SK-N-SH (cell line): ENCODE results near the gene NOTCH3. TPM values are rescaled to one million over a fixed set of nuclear protein-coding genes. Genes with fewer than 3 reads are reported as not detected.

Source experiments
- CTCF ChIA-PET: fragments of 300-600, 350-600 bp; formaldehyde crosslinking; extraction: SDS; loops from one replicate; lab custom pipeline; 2021; lab: Yijun Ruan, JAX
- POLR2A ChIA-PET: fragments of 350-600 bp; sonication (Branson Sonifier 250); formaldehyde crosslinking; extraction: SDS; loops from one replicate; lab custom pipeline; 2020; ENCODE audit warnings: antibody characterized with exemption, inconsistent platforms; lab: Yijun Ruan, JAX
- DNase-seq: peaks from one replicate; pipeline ENCODE4 v3.0.0; 2012
- H2AFZ ChIP-seq: fragments of 200-600 bp; sonication (generic); 2 replicates; pipeline ENCODE4 v1.8.1; 2016; ENCODE audit warnings: antibody characterized with exemption, mild to moderate bottlenecking, low read depth
- H3F3A ChIP-seq: fragments of 200-600 bp; sonication (generic); replicated peaks from 2 replicates; pipeline ENCODE3; 2016; ENCODE audit warnings: antibody characterized with exemption, mild to moderate bottlenecking; ENCODE audit not compliant: insufficient read depth
- H3K27ac ChIP-seq, 2 experiments: fragments of 200-500 bp in 1 of 2; fragments of 200-600 bp in 1 of 2; sonication (Bioruptor generic) in 1 of 2; sonication (generic), shearing (Covaris generic) in 1 of 2; 2 replicates each; pipeline versions ENCODE4 v1.5.1 to v1.6.1; 2014 to 2016; ENCODE audit warnings: low read depth in 2 of 2, inconsistent platforms in 1 of 2, low read length in 1 of 2, mild to moderate bottlenecking in 1 of 2, mixed read lengths in 1 of 2
- H3K27me3 ChIP-seq: fragments of 200-600 bp; sonication (generic), shearing (Covaris generic); 2 replicates; pipeline ENCODE4 v1.6.1; 2016; ENCODE audit warnings: mixed run types; ENCODE audit not compliant: insufficient read depth
- H3K36me3 ChIP-seq, 2 experiments: fragments of 200-500 bp in 1 of 2; fragments of 200-600 bp in 1 of 2; sonication (Bioruptor generic) in 1 of 2; sonication (generic) in 1 of 2; replicated peaks in 1 of 2; 2 replicates each; pipeline versions ENCODE3 to v1.5.1; 2014 to 2016; ENCODE audit warnings: low read length in 1 of 2, mild to moderate bottlenecking in 1 of 2; ENCODE audit not compliant: insufficient read depth in 2 of 2, control insufficient read depth in 1 of 2
- H3K4me1 ChIP-seq, 2 experiments: fragments of 200-500 bp in 1 of 2; fragments of 200-600 bp in 1 of 2; sonication (Bioruptor generic) in 1 of 2; sonication (generic), shearing (Covaris generic) in 1 of 2; 2 replicates each; pipeline versions ENCODE4 v1.5.1 to v1.6.1; 2014 to 2016; ENCODE audit warnings: low read depth in 1 of 2, low read length in 1 of 2, mixed run types in 1 of 2; ENCODE audit not compliant: insufficient read depth in 2 of 2, control insufficient read depth in 1 of 2
- H3K4me2 ChIP-seq: fragments of 200-600 bp; sonication (generic), shearing (Covaris generic); 2 replicates; pipeline ENCODE4 v1.6.1; 2017; ENCODE audit warnings: mixed run types
- H3K4me3 ChIP-seq, 2 experiments: fragments of 200-500 bp in 1 of 2; fragments of 200-600 bp in 1 of 2; sonication (Bioruptor generic) in 1 of 2; sonication (generic), shearing (Covaris generic) in 1 of 2; 2 replicates each; pipeline versions ENCODE4 v1.5.1 to v1.8.1; 2014 to 2016; ENCODE audit warnings: low read depth in 2 of 2, inconsistent platforms in 1 of 2, low read length in 1 of 2, mild to moderate bottlenecking in 1 of 2, mixed read lengths in 1 of 2, moderate library complexity in 1 of 2
- H3K79me2 ChIP-seq: fragments of 200-600 bp; sonication (generic); 2 replicates; pipeline ENCODE4 v1.8.1; 2017; ENCODE audit warnings: mild to moderate bottlenecking; ENCODE audit not compliant: insufficient read depth
- H3K9ac ChIP-seq: fragments of 200-600 bp; sonication (generic); 2 replicates; pipeline ENCODE4 v1.6.1; 2017; ENCODE audit warnings: mixed run types
- H3K9me2 ChIP-seq: fragments of 200-600 bp; sonication (generic); 2 replicates; pipeline ENCODE4 v1.6.1; 2017; ENCODE audit warnings: mixed run types
- H3K9me3 ChIP-seq: fragments of 200-600 bp; sonication (generic); 2 replicates; pipeline ENCODE4 v1.6.1; 2017; ENCODE audit warnings: mixed run types, mild to moderate bottlenecking, moderate library complexity
- H4K20me1 ChIP-seq: fragments of 200-600 bp; sonication (generic); 2 replicates; pipeline ENCODE4 v1.6.1; 2017; ENCODE audit warnings: mild to moderate bottlenecking, mixed run types; ENCODE audit not compliant: insufficient read depth
- CHD2 ChIP-seq: fragments of 150-350 bp; IDR thresholded peaks from 2 replicates; pipeline ENCODE4 v1.6.1; 2018; ENCODE audit warnings: low read length; ENCODE audit not compliant: partially characterized antibody
- ELF1 ChIP-seq: IDR thresholded peaks from 2 replicates; pipeline ENCODE4 v1.4.0; 2012
- EP300 ChIP-seq, 2 experiments: IDR thresholded peaks; 2 replicates each; pipeline versions ENCODE4 v1.4.0 to v1.6.1; 2012; ENCODE audit warnings: borderline replicate concordance in 1 of 2, low read depth in 1 of 2, low read length in 1 of 2
- FOXJ3 ChIP-seq: sonication (generic); formaldehyde crosslinking; IDR thresholded peaks from 2 replicates; pipeline ENCODE4 v1.5.1; 2020; ENCODE audit warnings: mild to moderate bottlenecking, missing genetic modification reagents
- FOXM1 ChIP-seq: IDR thresholded peaks from 2 replicates; pipeline ENCODE4 v1.4.0; 2012; ENCODE audit warnings: low read depth, mild to moderate bottlenecking
- GABPA ChIP-seq: IDR thresholded peaks from 2 replicates; pipeline ENCODE4 v1.4.0; 2012; ENCODE audit warnings: low read depth, mild to moderate bottlenecking
- GATA2 ChIP-seq: sonication (generic); formaldehyde crosslinking; IDR thresholded peaks from 2 replicates; pipeline ENCODE4 v1.5.0; 2020; ENCODE audit warnings: mild to moderate bottlenecking, missing genetic modification reagents
- IRF3 ChIP-seq: fragments of 150-350 bp; IDR thresholded peaks from 2 replicates; pipeline ENCODE4 v1.6.1; 2016; ENCODE audit warnings: mild to moderate bottlenecking, low read depth, low read length
- NFIC ChIP-seq: IDR thresholded peaks from 2 replicates; pipeline ENCODE4 v1.4.0; 2012; ENCODE audit warnings: borderline replicate concordance
- NRF1 ChIP-seq: IDR thresholded peaks from 2 replicates; pipeline ENCODE4 v1.6.1; 2012; ENCODE audit warnings: low read depth, mild to moderate bottlenecking, low read length
- PBX3 ChIP-seq: IDR thresholded peaks from 2 replicates; pipeline ENCODE4; 2012
- RAD21 ChIP-seq: IDR thresholded peaks from 2 replicates; pipeline ENCODE4 v1.6.1; 2012; ENCODE audit warnings: mild to moderate bottlenecking, low read length
- REST ChIP-seq: IDR thresholded peaks from 2 replicates; pipeline ENCODE4 v1.6.1; 2012; ENCODE audit warnings: mild to moderate bottlenecking, low read depth, low read length, moderate library complexity
- RFX5 ChIP-seq: IDR thresholded peaks from 2 replicates; pipeline ENCODE4 v1.6.1; 2012; ENCODE audit warnings: mild to moderate bottlenecking, improper control_type of control experiment, low read length
- SIN3A ChIP-seq: IDR thresholded peaks from 2 replicates; pipeline ENCODE4 v1.6.1; 2012; ENCODE audit warnings: low read depth, mild to moderate bottlenecking, low read length, moderate library complexity, borderline replicate concordance
- TAF1 ChIP-seq: IDR thresholded peaks from 2 replicates; pipeline ENCODE4 v1.6.1; 2012; ENCODE audit warnings: low read depth, mild to moderate bottlenecking, low read length, moderate library complexity, borderline replicate concordance
- USF1 ChIP-seq: IDR thresholded peaks from 2 replicates; pipeline ENCODE4 v1.4.0; 2012; ENCODE audit warnings: low read depth, borderline replicate concordance
- USF2 ChIP-seq: fragments of 150-350 bp; IDR thresholded peaks from 2 replicates; pipeline ENCODE4 v1.6.1; 2017; ENCODE audit warnings: antibody characterized with exemption, low read length, low read depth, borderline replicate concordance
- ZBTB33 ChIP-seq: IDR thresholded peaks from 2 replicates; pipeline ENCODE4 v1.4.0; 2012; ENCODE audit warnings: low read depth, borderline replicate concordance
- WGBS: methylation state at CpG from one replicate; pipeline ENCODE4 v1.1.6; 2017; ENCODE audit warnings: low lambda C conversion rate; 5-methylcytosine and 5-hydroxymethylcytosine counted together
- polyA plus RNA-seq, 3 experiments: library from polyadenylated mRNA; depleted of rRNA; stranded (reverse); fragments of >200 nt; gene quantifications; 2 replicates each; pipeline ENCODE4 v1.2.3, GENCODE V29; 2012

NOTCH3 gene
- polyA plus RNA-seq, 1 of the 3 experiments (the other 2 are of a cell fraction) = 7.0 TPM

- TF ChIP-seq ZBTB33 = no peak
- no peak for TF ChIP-seq USF2
- no peak for TF ChIP-seq GABPA
Observed at GRCh38 chr19:15246198-15246481, 45.3 kb upstream of the NOTCH3 start (continued).

- Histone ChIP-seq H3K9me3 (no peaks in the 10 kb centered on the region), H4K20me1 (peaks cover 61% of the 10 kb centered on the region), H3K79me2 (peaks cover 59% of the 10 kb centered on the region), H3K4me3 (no peak overlapping the region), H3K9ac (no peak overlapping the region), H3F3A (peaks cover 14% of the 10 kb centered on the region), H2AFZ (no peak overlapping the region), H3K27ac (no peak overlapping the region; a peak in 1 of 4 replicates), H3K4me2 (no peak overlapping the region), H3K27me3 (no peaks in the 10 kb centered on the region), H3K4me1 (peaks cover 12 to 22% of the 10 kb centered on the region in 2 experiments), H3K9me2 (no peaks in the 10 kb centered on the region), H3K36me3 (peaks cover 21 to 68% of the 10 kb centered on the region in 2 experiments)
- DNase-seq = no peak
- POLR2A ChIA-PET = interaction anchor here (0.6 kb wide), 1 partner anchor 207 kb away, joined by 3 read pairs; no protein-coding TSS in a partner anchor
- CTCF ChIA-PET = interaction anchor here (1.2 kb wide), 1 partner anchor 15 kb away, joined by 6 read pairs; no protein-coding TSS in a partner anchor
- 99% methylated on average over 8 of the region's 20 CpGs for WGBS
- TF ChIP-seq FOXM1 (no peak), ELF1 (no peak), RFX5 (no peak), CHD2 (no peak), PBX3 (no peak), USF1 (no peak), FOXJ3 (CRISPR knock-in tag) (no peak), RAD21 (no peak), TAF1 (no peak), EP300 (IDR thresholded peaks at IDR 0.05; ENCODE audit: borderline replicate concordance in 1 of 2, low read depth in 1 of 2, low read length in 1 of 2) (no peak), SIN3A (no peak), NFIC (no peak), NRF1 (no peak), IRF3 (no peak), REST (no peak), USF2 (no peak), GATA2 (CRISPR knock-in tag) (no peak)
Observed at GRCh38 chr19:15245370-15246197, 44.8 kb upstream of the NOTCH3 start.
